ENCODE measurements around the gene PRKN.

Gene PRKN

GRCh38 chr6:162610351-162610750, 117.2 kb downstream of the PRKN start:
- H3K27me3 ChIP-seq (replicated peaks; ENCODE audit: insufficient read depth, low read length) = no peaks in the 10 kb centered on the region
- H3K4me2 ChIP-seq (ENCODE audit: low read depth, low read length) = no peak overlapping the region
- no peak overlapping the region for H3K27ac ChIP-seq (ENCODE audit: low read length)
- no peak overlapping the region for H2AFZ ChIP-seq (ENCODE audit: low read length)
- H3K4me3 ChIP-seq (ENCODE audit: low read length) = no peak overlapping the region
- no peaks in the 10 kb centered on the region for H3F3A ChIP-seq (ENCODE audit: insufficient read depth, low read length)
- no peaks in the 10 kb centered on the region for H3K9me3 ChIP-seq (replicated peaks; ENCODE audit: insufficient read depth, low read length)
- H3K9ac ChIP-seq (ENCODE audit: low read length) = no peak overlapping the region
- H3K36me3 ChIP-seq (replicated peaks; ENCODE audit: insufficient read depth, low read length) = no peaks in the 10 kb centered on the region
- TF ChIP-seq CTCF (IDR thresholded peaks at IDR 0.05; ENCODE audit: low read length) (no peak), EZH2 (optimal IDR thresholded peaks at IDR 0.05; ENCODE audit: low read depth, low read length) (no peak), EZH2phosphoT487 (IDR thresholded peaks at IDR 0.05; ENCODE audit: low read length) (no peak)
- H3K79me2 ChIP-seq (ENCODE audit: low read length) = no peaks in the 10 kb centered on the region
- no peaks in the 10 kb centered on the region for H4K20me1 ChIP-seq (ENCODE audit: insufficient read depth, low read length)
- no peaks in the 10 kb centered on the region for H3K9me2 ChIP-seq (replicated peaks; ENCODE audit: insufficient read depth, low read length)
- H3K4me1 ChIP-seq (ENCODE audit: low read length) = no peaks in the 10 kb centered on the region
- no peak for DNase-seq

GRCh38 chr6:162605881-162606280, 121.7 kb downstream of the PRKN start:
- TF ChIP-seq EZH2 (optimal IDR thresholded peaks at IDR 0.05; ENCODE audit: low read depth, low read length) (no peak), CTCF (IDR thresholded peaks at IDR 0.05; ENCODE audit: low read length) (no peak), EZH2phosphoT487 (IDR thresholded peaks at IDR 0.05; ENCODE audit: low read length) (no peak)
- Histone ChIP-seq H3K36me3 (replicated peaks; ENCODE audit: insufficient read depth, low read length) (no peaks in the 10 kb centered on the region), H3K9me3 (replicated peaks; ENCODE audit: insufficient read depth, low read length) (no peaks in the 10 kb centered on the region), H3K9ac (ENCODE audit: low read length) (no peak overlapping the region), H3K27me3 (replicated peaks; ENCODE audit: insufficient read depth, low read length) (no peaks in the 10 kb centered on the region), H3F3A (ENCODE audit: insufficient read depth, low read length) (no peaks in the 10 kb centered on the region), H2AFZ (ENCODE audit: low read length) (no peak overlapping the region), H3K27ac (ENCODE audit: low read length) (no peak overlapping the region), H3K4me1 (ENCODE audit: low read length) (no peaks in the 10 kb centered on the region), H3K4me2 (ENCODE audit: low read depth, low read length) (no peak overlapping the region), H3K79me2 (ENCODE audit: low read length) (no peaks in the 10 kb centered on the region), H3K9me2 (replicated peaks; ENCODE audit: insufficient read depth, low read length) (no peaks in the 10 kb centered on the region), H4K20me1 (ENCODE audit: insufficient read depth, low read length) (no peaks in the 10 kb centered on the region), H3K4me3 (ENCODE audit: low read length) (no peak overlapping the region)
- DNase-seq = no peak

GRCh38 chr6:162603231-162604015, 124.1 kb downstream of the PRKN start:
- Histone ChIP-seq H3K4me2 (ENCODE audit: low read depth, low read length) (no peak overlapping the region), H3K27ac (ENCODE audit: low read length) (no peak overlapping the region), H3F3A (ENCODE audit: insufficient read depth, low read length) (no peaks in the 10 kb centered on the region), H3K9ac (ENCODE audit: low read length) (no peak overlapping the region), H3K4me3 (ENCODE audit: low read length) (no peak overlapping the region), H3K9me2 (replicated peaks; ENCODE audit: insufficient read depth, low read length) (no peaks in the 10 kb centered on the region), H4K20me1 (ENCODE audit: insufficient read depth, low read length) (no peaks in the 10 kb centered on the region), H2AFZ (ENCODE audit: low read length) (no peak overlapping the region), H3K79me2 (ENCODE audit: low read length) (no peaks in the 10 kb centered on the region), H3K9me3 (replicated peaks; ENCODE audit: insufficient read depth, low read length) (no peaks in the 10 kb centered on the region), H3K4me1 (ENCODE audit: low read length) (no peaks in the 10 kb centered on the region), H3K36me3 (replicated peaks; ENCODE audit: insufficient read depth, low read length) (no peaks in the 10 kb centered on the region), H3K27me3 (replicated peaks; ENCODE audit: insufficient read depth, low read length) (no peaks in the 10 kb centered on the region)
- no peak for TF ChIP-seq CTCF (IDR thresholded peaks at IDR 0.05; ENCODE audit: low read length)
- TF ChIP-seq EZH2 (optimal IDR thresholded peaks at IDR 0.05; ENCODE audit: low read depth, low read length) = no peak
- no peak for TF ChIP-seq EZH2phosphoT487 (IDR thresholded peaks at IDR 0.05; ENCODE audit: low read length)
- no peak for DNase-seq
